OCI-LY1 (cell line): Measurements from ENCODE around the gene DCLRE1A.

Source experiments
- EZH2 ChIP-seq: fragments of 200-600 bp; sonication (generic), shearing (Covaris generic); IDR thresholded peaks from 2 replicates; pipeline ENCODE4 v1.8.0; 2017; ENCODE audit warnings: borderline replicate concordance, mixed run types, mild to moderate bottlenecking, antibody characterized with exemption, low read length, moderate library complexity, mixed read lengths
- TF ChIP-seq, protein P1 (sequence below): fragments of 200-600 bp; sonication (generic), shearing (Covaris generic); IDR thresholded peaks from 2 replicates; pipeline ENCODE4 v1.5.1; 2017; ENCODE audit warnings: mild to moderate bottlenecking, antibody characterized with exemption, low read length, moderate library complexity, mixed read lengths

DNA sequence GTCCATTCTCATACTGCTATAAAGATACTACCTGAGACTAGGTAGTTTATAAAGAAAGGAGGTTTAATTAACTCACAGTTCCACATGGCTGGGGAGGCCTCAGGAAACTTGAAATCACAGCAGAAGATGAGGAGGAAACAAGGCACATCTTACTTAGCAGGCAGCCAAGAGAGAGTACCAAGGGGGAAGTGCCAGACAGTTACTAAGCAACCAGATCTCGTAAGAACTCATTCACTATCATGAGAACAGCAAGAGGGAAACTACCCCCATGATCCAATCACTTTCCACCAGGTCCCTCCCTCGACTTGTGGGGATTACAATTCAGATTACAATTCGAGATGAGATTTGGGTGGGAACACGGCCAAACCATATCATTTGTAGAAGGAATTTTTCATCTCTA lies 36.9 kb upstream of the DCLRE1A start:
- TF ChIP-seq, protein P1, sequence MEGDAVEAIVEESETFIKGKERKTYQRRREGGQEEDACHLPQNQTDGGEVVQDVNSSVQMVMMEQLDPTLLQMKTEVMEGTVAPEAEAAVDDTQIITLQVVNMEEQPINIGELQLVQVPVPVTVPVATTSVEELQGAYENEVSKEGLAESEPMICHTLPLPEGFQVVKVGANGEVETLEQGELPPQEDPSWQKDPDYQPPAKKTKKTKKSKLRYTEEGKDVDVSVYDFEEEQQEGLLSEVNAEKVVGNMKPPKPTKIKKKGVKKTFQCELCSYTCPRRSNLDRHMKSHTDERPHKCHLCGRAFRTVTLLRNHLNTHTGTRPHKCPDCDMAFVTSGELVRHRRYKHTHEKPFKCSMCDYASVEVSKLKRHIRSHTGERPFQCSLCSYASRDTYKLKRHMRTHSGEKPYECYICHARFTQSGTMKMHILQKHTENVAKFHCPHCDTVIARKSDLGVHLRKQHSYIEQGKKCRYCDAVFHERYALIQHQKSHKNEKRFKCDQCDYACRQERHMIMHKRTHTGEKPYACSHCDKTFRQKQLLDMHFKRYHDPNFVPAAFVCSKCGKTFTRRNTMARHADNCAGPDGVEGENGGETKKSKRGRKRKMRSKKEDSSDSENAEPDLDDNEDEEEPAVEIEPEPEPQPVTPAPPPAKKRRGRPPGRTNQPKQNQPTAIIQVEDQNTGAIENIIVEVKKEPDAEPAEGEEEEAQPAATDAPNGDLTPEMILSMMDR, result no peak
- no peak for TF ChIP-seq EZH2
